ENCODE measurements around the gene THSD4.

- TF ChIP-seq, protein P1, sequence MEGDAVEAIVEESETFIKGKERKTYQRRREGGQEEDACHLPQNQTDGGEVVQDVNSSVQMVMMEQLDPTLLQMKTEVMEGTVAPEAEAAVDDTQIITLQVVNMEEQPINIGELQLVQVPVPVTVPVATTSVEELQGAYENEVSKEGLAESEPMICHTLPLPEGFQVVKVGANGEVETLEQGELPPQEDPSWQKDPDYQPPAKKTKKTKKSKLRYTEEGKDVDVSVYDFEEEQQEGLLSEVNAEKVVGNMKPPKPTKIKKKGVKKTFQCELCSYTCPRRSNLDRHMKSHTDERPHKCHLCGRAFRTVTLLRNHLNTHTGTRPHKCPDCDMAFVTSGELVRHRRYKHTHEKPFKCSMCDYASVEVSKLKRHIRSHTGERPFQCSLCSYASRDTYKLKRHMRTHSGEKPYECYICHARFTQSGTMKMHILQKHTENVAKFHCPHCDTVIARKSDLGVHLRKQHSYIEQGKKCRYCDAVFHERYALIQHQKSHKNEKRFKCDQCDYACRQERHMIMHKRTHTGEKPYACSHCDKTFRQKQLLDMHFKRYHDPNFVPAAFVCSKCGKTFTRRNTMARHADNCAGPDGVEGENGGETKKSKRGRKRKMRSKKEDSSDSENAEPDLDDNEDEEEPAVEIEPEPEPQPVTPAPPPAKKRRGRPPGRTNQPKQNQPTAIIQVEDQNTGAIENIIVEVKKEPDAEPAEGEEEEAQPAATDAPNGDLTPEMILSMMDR (IDR thresholded peaks at IDR 0.05), result no peak
- TF ChIP-seq POLR2A (IDR thresholded peaks at IDR 0.05), result no peak
Observed at GRCh38 chr15:71493526-71493925, 378.3 kb downstream of the THSD4 start.
